GM18517 (cell line): ENCODE results near the gene ZDHHC15.
"Not testable (repeated sequence)": the region's sequence is repeated elsewhere in the genome, so short reads cannot be mapped to it uniquely, and the experiment has no call there.

ENCODE experiments used
- ATAC-seq: cut with Tn5 transposase; IDR thresholded peaks from one replicate; pipeline ENCODE4 v1.9.1; 2021; ENCODE audit warnings: mild to moderate bottlenecking, moderate library complexity; ENCODE audit not compliant: unreplicated experiment

Gene ZDHHC15, protein sequence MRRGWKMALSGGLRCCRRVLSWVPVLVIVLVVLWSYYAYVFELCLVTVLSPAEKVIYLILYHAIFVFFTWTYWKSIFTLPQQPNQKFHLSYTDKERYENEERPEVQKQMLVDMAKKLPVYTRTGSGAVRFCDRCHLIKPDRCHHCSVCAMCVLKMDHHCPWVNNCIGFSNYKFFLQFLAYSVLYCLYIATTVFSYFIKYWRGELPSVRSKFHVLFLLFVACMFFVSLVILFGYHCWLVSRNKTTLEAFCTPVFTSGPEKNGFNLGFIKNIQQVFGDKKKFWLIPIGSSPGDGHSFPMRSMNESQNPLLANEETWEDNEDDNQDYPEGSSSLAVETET

DNA sequence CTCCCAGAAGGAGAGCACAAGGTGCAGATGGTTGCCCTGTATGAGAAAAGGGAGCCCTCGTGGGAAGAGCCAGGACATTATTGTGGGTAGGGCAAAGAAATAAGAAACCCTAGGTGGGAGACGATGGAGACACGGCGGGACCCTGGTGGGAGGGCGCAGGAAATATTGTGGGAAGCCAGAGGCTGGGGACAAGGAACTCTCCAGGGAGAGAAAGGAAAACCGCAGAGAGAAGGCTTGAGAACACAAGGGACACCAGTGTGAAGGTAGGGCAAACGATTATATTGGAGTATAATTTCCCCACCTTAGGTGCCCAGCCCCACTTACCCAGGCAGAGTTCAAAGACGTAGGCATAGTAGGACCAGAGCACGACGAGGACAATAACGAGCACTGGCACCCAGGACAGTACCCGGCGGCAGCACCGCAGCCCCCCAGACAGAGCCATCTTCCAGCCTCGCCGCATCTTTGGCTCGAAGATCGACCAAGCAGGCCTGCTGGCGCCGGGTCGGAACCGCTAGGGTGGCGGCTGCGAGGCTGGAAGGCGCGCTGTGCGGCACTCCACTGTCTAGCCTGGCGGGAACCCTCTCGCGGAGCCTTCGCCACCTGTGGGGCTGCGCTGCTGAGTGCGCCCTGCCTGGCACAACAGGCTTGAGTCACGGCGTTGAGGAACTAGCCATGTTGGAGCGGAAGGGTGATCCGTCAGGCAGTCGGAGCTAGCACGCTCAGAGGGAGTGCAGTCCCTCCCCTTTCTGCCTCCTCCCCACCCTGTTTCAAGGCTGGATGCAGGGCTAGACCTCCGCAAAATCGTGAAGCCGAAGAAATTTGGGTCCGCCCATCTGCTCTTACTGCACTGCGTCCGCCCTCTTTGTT lies at the start of gene ZDHHC15:
Gene ZDHHC15 (minus strand): TSS at position 473 of the 867 bp plus-strand sequence. CDS start 13 bp downstream, at position 460.
- no peak for ATAC-seq

DNA sequence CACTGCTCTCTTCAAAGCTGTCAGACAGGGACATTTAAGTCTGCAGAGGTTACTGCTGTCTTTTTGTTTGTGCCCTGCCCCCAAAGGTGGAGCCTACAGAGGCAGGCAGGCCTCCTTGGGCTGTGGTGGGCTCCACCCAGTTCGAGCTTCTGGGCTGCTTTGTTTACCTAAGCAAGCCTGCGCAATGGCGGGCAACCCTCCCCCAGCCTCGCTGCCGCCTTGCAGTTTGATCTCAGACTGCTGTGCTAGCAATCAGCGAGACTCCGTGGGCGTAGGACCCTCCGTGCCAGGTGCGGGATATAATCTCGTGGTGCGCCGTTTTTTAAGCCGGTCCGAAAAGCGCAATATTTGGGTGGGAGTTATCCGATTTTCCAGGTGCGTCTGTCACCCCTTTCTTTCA lies 37.7 kb upstream of the ZDHHC15 start:
- not testable (repeated sequence) for ATAC-seq

DNA sequence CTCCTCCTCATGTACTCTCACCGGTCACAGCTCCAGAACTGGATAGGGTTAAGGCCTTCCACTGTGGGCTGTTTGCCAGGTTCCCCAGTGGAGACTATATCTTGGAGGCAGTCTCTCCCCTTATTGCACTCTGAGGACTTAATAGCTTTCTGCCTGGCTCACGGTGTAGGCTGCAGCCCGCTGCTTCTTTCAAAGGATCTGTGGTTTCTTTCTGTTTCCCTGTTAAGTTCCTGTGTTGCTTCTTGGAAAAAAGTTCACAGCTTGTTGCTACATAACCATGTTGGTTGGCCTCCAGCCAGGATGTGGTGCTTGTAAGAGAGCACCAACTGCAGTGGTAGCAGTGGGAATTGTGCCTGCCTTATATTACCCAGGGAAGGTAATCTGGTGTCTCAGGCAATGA lies 24.9 kb upstream of the ZDHHC15 start:
- no peak for ATAC-seq

DNA sequence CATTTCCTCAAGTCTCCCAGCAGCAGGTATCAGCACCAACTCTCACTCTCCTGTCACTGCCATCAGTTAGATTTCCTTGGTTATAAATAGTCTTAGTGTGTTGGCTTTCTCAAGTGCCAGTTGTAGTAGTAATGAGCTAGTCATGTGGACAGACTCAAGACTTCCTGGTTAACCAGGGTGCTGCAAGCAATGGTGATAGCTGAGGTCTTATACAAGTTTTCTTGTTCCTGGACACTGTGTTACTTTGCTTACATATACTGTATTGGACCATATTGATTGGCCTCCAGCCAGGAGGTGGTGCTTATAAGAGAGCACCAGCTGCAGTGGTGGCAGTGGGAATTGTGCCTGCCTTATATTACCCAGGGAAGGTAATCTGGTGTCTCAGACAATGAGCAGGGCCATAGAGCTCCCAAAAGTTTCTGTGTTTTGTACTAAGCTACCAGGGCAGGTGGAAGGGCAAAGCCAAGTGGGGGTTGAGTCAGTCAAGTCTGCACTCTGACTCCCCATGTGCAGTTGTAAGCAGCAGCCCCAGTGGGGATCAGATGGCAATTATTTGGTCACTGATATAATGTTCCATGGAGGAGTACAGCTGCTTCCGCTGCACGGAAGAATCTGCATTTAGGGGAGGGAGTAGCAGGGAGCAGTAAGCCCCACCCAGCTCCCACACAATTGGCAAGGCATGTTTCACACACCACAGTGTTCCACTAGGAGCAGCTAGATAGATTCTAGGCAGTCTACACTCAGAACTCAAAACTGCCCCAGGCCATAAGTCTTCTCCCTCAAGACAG lies 24.1 kb upstream of the ZDHHC15 start:
- no peak for ATAC-seq

DNA sequence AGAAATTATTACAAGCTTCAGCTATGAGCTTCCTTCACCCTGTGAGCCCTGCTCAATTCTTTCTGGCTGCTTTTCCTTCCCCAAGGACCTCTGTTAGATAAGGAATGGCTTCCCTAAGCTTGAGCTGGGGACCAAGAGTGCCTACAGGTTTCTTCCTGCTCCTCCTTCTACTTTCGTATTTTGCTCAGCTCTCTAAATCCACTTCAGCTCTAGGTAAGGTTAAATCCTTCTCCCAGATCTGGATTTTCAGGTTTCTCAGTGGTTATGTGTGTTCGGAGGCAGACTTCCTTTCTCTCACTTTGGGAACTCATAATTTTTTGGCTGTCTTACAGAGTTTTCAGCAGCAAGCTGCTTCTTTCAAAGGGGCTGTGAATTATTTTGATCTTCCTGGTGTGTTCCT lies 21.9 kb upstream of the ZDHHC15 start:
- no peak for ATAC-seq

DNA sequence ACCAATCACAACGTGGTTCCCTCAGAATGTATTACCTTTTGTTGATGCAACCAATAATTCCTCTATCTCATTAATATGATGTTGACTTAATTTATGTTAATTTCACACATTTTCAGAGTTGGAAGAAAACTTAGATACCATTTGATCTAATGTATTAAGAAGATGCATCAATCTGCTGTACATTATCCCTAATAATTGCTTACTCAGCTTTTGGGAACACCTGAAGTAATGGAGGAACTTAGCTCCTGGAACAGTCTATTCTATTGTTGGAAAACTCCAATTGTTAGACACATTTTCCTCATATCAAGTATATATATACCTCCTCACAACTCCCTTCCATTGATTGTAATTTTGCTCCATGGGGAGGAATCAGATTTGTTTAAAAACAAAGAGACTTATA lies 38.9 kb downstream of the ZDHHC15 start:
- no peak for ATAC-seq

DNA sequence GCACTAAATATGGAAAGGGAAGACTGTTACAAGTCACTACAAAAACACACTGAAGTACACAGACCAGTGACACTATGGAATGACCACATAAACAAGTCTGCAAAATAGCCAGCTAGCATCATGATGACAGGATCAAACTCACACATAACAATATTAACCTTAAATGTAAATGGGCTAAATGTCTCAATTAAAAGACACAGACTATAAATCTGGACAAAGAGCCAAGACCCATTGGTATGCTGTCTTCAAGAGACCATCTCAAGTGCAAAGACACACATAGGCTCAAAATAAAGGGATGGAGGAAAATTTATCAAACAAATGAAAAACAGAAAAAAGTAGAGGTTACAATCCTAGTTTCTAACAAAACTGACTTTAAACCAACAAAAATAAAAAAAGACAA lies 61.1 kb downstream of the ZDHHC15 start:
- ATAC-seq = not testable (repeated sequence)

DNA sequence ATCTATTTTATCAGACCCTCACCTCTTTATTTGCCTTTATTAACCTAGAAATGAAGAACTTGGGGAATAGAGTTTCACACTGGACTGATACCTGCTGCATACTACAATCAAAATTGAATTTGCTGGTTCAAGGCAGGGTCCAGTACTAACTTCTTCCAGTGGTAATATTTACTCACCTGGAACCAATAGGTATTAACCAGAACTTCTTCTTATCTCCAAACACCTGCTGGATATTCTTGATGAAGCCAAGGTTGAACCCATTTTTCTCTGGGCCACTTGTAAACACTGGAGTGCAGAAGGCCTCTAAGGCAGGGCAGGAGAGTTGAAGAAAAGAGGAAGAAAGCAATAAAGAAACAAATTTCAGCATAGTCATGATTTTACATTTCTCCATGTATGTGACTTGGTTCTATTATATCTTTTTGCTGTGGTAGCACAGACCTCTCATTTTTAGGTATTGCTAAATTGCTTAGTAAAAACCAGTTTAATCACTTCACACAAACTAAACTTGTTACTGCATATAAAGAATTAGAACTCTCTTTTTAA lies 101.1 kb downstream of the ZDHHC15 start:
- ATAC-seq = no peak

DNA sequence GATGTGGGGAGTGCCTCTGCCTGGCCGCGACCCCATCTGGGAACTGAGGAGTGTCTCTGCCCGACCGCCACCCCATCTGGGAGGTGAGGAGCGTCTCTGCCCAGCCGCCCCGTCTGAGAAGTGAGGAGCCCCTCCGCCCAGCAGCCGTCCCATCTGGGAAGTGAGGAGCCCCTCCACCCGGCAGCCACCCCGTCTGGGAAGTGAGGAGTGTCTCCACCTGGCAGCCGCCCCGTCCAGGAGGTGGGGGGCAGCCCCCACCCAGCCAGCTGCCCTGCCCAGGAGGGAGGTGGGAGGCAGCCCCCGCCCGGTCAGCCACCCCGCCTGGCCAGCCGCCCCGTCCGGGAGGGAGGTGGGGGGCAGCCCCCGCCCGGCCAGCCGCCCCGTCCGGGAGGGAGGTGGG lies 115.7 kb downstream of the ZDHHC15 start:
- ATAC-seq = not testable (repeated sequence)

DNA sequence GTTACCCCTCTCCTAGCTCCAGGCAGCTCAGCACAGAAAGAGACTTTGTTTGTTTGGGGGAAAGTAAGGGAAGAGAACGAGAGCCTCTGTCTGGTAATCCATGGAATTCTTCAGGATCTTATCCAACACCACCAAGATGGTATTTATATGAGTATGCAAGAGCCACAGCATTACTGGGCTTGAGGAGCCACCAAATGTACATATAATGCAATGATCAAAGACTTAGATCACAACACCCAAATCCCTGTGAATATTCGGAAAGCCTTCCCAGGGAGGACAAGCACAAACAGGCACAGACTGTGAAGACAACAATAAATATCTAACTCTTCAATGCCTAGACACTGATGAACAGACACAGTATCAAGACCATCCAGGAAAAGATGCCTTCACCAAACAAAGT lies 132.4 kb downstream of the ZDHHC15 start:
- ATAC-seq = no peak

DNA sequence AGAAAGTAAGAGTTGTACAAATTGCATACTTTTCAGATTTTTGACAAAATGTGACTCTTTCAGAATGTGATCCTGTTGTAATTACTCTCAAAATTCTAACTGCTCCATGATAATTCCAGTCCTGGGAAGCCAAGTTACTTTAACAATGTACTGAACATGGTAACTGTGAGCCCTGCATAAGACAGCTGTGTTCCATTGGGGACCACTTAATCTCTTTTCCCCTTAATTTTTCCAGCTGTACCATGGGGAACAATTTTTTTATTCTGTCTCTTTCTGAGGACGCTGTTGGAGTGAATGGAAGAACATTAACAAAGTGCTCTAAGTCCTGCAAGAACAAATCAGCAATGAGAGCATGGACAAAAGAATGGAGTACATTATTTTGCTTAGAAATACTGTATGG lies 153.1 kb downstream of the ZDHHC15 start:
- no peak for ATAC-seq

DNA sequence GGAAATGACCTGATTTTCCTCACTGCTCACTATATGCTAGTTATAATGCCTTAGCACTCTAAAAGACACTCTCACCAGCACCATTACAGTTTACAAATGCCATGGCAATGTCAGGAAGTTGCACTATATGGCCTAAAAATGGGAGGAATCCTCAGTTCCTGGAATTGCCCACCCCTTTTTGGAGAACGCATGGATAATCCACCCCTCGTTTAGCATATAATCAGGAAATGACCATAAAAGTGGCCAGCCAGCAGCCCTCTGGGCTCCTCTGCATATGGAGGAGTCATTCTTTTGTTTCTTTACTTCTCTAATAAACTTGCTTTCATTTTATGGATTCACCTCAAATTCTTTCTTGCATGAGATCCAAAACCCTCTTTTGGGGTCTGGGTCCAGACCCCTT lies 156.0 kb downstream of the ZDHHC15 start:
- ATAC-seq = no peak

DNA sequence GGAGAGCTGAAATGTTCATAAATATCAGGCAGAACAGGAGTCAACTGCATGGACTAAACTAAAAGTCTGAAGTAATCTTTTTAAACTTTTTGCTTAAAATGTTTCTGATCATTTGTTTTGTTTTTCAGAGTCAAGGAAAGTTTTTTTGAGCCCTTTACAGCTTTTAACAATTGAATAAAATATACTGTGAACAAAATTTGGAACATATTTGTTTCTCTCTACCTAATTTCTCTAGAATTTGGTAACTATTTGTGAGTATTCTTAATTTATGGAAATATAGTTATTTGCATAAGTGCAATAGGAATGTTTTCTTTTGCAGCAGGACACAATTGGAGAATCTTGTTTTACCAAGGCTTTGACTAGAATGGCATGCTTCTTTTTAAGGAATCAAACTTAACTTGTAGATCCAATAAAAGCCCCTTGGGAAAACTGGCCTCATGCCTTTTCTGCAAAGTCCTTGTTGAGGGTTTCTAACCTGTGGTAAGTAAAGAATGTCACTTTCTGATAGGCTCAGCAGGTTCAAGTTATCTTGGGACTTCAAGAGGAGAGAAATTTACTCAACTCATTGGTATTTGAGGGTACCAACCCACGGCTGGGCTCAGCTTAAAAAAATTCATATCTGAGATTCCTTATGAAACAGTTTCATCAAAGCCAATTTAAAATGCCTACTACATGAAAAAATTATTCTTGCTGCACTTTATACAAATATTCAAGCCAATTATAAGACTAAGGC lies 157.4 kb downstream of the ZDHHC15 start:
- ATAC-seq = no peak

DNA sequence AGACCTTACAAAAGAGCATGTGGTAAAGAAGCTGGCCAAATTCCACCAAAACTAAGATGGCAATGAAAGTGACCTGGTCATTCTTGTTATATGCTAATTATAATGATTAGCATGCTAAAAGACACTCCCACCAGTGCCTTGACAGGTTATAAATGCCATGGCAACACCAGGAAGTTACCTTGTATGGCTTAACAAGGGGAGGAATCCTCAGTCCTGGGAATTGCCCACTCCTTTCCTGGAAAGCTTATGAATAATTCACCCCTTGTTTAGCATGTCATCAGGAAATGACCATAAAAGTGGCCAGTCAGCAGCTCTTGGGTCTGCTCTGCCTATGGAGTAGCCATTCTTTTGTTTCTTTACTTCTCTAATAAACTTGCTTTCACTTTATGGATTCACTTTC lies 161.0 kb downstream of the ZDHHC15 start:
- no peak for ATAC-seq

DNA sequence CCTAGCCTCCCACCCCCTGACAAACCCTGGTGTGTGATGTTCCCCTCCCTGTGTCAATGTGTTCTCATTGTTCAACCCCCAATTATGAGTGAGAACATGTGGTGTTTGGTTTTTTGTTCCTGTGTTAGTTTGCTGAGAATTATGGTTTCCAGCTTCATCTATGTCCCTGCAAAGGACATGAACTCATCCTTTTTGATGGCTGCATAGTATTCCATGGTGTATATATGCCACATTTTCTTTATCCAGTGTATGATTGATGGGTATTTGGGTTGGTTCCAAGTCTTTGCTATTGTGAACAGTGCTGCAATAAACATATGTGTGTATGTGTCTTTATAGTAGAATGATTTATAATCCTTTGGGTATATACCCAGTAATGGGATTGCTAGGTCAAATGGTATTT lies 174.2 kb downstream of the ZDHHC15 start:
- not testable (repeated sequence) for ATAC-seq

DNA sequence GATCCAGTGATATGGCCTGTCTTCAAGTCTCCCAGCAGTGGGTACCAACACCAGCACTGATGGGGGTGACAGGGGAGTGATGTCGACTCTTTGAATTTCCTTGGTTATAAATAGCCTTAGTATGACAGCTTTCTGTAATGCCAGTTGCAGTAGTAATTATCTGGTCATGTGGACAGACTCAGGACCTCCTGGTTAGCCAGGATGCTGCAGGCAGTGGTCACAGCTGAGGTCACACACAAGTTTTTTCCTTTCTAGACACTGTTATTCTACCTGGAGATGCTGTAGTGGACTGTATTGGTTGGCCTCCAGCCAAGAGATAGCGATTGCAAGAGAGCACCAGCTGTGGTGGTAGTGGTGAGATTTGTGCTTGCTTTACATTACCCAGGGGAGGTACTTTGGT lies 185.3 kb downstream of the ZDHHC15 start:
- no peak for ATAC-seq

DNA sequence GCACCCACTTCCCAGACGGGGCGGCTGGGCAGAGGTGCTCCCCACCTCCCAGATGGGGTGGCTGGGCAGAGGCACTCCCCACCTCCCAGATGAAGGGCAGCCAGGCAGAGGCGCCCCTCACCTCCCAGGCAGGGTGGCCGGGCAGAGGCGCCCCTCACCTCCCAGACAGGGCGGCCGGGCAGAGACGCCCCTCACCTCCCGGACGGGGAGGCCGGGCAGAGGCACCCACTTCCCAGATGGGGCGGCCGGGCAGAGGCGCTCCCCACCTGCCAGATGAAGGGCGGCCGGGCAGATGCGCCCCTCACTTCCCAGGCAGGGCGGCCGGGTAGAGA lies 187.7 kb downstream of the ZDHHC15 start:
- ATAC-seq = no peak

DNA sequence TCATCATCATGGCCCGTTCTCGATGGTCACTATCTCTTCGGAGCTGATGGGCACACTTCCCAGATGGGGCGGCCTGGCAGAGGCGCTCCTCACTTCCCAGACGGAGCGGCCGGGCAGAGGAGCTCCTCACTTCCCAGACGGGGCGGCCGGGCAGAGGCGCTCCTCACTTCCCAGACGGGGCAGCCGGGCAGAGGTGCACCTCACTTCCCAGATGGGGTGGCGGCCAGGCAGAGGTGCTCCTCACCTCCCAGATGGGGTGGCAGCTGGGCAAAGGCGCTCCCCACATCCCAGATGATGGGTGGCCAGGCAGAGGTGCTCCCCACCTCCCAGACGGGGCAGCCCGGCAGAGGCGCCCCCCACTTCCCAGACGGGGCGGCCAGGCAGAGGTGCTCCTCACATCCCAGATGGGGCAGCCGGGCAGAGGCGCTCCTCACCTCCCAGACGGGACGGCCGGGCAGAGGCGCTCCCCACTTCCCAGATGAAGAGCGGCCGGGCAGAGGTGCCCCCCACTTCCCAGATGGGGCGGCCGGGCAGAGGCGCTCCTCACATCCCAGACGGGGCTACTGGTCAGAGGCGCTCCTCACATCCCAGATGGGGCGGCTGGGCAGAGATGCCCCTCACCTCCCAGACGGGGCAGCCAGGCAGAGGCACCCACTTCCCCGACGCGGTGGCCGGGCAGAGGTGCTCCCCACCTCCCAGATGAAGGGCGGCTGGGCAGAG lies 188.3 kb downstream of the ZDHHC15 start:
- not testable (repeated sequence) for ATAC-seq

DNA sequence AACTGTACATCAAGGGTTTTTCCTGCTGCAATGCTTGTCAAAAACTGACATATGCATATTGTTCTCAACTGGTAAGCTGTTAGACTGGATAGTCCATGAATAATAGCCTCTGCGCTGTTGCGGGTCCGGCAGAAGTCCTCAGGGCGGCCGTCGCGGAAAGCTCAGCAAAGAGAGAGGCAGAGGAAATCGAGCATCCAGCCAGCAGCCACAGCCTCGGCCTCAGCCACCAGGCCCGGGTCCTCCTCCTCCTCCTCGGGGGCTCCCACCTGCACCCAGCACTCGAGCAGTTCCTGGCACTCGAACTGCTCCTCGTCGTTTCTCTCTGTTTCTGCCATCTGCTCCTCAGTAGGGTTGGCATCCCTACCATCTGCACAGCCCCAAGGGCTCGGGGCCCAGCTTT lies 195.2 kb downstream of the ZDHHC15 start:
- no peak for ATAC-seq
